Suppressor macrophage (primary cell): ENCODE data around the gene METRN.
A peak's percentile ranks its signal among the peaks of the same experiment; 100 is the strongest.
"Not testable (repeated sequence)": the region's sequence is repeated elsewhere in the genome, so short reads cannot be mapped to it uniquely, and the experiment has no call there.

Experiments
- DNase-seq, 4 experiments: peaks; one replicate each; pipeline ENCODE4 v3.0.0-alpha.2; 2020 to 2022

METRN gene

GRCh38 chr16:739560-740458 is 24.9 kb downstream of the METRN start:
- DNase-seq: no peak

GRCh38 chr16:740459-740763 is 25.5 kb downstream of the METRN start:
- DNase-seq: peak in 2 of 4 experiments; percentile 58 to 62

- peak; percentile 92 to 96 (median 95) for DNase-seq
Observed at GRCh38 chr16:740764-741505, 26.0 kb downstream of the METRN start, which contains the start of gene CIAO3. Gene CIAO3 (minus strand): TSS chr16:740997. CDS start chr16:740985, 12 bp downstream.

DNA sequence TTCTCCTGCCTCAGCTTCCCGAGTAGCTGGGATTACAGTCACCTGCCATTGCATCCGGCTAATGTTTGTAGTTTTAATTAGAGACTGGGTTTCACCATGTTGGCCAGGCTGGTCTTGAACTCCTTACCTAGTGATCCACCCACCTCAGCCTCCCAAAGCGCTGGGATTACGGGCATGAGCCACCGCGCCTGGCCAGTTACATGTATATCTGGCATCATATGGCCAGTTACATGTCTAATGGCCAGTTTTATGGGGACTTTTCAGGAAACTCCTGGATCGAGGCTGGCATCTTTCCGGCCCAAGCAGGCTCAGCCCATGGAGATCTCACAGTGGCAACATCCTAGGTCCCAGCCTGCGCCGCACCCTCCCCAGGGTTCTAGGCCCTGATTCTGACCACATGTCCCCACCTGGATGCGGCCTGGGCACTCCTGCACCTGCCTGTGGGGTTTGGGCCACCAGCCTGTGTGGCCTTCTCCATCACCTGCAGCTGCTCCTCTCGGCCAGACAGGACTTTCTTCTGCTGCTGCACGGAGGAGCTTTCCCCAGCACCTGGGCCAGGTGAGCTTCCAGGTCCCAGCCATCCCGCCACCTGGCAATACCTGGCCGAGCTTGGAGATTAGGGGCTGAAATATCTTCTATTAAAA is 27.2 kb downstream of the METRN start:
- no peak for DNase-seq

DNA sequence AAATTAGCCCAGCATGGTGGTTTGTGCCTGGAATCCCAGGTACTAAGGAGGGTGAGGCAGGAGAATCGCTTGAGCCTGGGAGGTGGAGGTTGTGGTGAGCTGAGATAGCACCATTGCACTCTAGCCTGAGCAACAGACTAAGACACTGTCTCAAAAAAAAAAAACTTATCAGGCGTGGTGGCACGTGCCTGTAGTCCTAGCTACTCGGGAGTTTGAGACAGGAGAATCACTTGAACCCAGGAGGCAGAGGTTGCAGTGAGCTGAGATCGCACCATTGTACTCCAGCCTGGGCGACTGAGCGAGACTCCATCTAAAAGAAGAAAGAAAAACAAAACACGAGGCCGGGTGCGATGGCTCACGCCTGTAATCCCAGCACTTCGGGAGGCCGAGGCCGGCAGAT is 28.0 kb downstream of the METRN start:
- DNase-seq: not testable (repeated sequence)

GRCh38 chr16:743794-744500 is 29.0 kb downstream of the METRN start:
- no peak for DNase-seq

GRCh38 chr16:745739-746138 is 30.8 kb downstream of the METRN start:
- DNase-seq: peak in 1 of 4 experiments; percentile 20

- DNase-seq: no peak
Observed at GRCh38 chr16:746637-747036, 31.7 kb downstream of the METRN start.

DNA sequence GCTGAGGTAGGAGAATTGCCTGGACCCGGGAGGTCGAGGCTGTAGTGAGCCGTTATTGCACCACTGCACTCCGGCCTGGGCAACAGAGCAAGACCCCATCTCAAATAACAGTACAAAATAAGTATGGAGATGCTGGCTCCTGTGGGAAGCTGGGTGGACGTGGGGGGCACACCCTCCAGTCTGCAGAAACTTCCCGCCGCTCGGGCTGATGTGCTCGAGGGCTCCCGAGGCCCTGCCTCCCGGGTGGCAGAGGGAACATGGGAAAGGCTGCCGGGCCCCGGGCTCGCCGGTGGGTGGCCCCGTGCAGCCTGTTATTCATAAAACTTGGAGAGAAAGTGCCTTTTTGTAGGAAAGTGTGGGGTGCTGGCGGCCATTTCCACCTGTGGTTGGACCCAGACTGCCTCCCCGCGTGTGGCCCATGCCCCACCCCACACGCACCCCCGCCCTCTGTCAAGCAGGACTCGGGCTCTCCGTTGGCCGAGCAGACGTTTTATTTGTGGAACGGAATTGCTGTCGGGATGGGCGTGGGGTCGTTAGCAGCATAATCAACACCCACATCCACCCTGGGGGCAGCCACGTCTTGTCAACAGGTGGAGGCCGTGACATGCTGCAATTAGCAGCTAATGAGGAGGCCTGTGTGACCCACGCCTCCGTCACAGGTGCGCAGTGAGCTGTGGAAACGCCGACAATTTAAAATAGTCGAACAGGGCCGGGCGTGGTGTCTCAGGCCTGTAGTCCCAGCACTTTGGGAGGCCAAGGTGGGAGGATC is 33.2 kb downstream of the METRN start:
- DNase-seq: no peak

- no peak for DNase-seq
Observed at GRCh38 chr16:749010-749409, 34.1 kb downstream of the METRN start.

GRCh38 chr16:750485-750884 is 35.6 kb downstream of the METRN start:
- DNase-seq: no peak

DNA sequence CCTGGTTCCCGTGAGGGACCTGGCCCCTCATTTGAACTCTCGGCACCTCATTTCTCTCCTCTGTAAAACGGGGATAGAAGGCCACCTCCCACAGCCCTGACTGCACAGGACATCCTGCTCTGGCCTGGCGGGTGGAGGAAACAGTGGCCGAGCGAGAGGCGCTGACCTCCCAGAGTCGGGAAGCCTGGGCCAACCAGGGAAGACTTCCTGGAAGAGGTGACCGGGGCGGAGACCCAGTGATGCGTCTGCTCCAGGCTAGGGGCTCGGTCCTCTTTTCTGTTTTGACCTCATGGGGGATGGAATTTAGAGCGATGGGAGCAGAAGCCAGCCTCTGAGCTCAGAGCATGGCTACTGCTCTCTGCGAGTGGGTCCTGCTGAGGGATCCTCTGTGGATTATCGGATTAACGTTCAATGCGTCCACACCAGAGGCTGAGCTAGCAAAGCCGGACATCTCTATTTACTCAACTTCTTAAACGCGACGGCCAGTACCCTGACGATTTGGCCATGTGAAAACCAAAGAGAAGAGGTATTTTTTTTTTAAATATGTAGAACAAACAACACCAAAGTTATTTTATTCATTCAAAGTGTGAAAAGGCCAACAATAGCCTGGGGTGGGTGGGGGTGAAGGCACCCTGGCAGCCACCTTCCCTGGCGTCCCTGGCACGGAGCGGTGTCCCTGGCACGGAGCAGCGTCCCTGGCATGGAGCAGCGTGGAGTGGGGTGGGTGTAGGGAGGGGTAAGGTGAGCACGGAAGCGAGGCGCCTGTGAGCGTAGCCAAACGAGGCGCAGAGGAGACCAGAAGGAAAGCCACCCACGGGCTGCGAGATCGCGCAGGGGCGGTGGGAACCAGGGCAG is 36.5 kb downstream of the METRN start:
- no peak for DNase-seq

- no peak for DNase-seq
Observed at GRCh38 chr16:752007-752312, 37.0 kb downstream of the METRN start.

DNA sequence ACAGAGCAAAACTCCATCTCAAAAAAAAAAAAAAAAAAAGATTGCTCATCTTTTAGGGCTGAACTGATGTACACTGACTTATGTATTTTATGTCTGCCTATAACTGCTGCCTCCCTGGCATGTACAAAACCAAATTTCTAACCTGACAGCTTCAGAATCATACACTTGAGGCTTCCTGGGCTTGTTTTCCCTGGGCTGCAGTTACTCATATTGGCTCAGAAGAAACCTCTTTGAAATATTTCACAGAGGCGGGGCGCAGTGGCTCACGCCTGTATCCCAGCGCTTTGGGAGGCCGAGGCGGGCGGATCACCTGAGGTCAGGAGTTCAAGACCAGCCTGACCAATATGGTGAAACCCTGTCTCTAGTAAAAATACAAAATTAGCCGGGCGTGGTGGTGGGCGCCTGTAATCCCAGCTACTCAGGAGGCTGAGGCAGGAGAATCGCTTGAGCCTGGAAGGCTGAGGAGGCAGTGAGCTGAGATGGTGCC is 39.2 kb downstream of the METRN start:
- DNase-seq: not testable (repeated sequence)

GRCh38 chr16:754656-755055 is 39.7 kb downstream of the METRN start:
- DNase-seq: peak; percentile 39 to 76 (median 66)

DNA sequence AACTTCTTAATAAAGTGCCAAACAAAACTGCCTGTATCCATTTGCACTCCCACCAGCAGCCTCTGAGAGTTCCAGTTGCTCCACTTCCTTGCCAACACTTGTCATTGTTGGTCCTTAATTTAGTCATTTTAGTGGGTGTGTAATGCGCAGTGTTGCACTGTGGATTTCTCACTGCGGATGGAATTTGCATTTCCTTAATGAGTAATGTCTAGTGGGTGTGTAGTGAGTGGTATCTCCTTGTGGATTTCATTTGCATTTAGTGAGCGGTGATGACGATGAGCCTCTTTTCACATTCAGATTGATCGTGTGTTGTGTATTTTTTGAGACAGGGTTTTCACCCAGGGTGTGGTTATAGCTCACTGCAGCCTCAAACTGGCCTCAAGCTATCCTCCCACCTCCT is 41.5 kb downstream of the METRN start:
- peak in 2 of 4 experiments; percentile 13 to 22 for DNase-seq

DNA sequence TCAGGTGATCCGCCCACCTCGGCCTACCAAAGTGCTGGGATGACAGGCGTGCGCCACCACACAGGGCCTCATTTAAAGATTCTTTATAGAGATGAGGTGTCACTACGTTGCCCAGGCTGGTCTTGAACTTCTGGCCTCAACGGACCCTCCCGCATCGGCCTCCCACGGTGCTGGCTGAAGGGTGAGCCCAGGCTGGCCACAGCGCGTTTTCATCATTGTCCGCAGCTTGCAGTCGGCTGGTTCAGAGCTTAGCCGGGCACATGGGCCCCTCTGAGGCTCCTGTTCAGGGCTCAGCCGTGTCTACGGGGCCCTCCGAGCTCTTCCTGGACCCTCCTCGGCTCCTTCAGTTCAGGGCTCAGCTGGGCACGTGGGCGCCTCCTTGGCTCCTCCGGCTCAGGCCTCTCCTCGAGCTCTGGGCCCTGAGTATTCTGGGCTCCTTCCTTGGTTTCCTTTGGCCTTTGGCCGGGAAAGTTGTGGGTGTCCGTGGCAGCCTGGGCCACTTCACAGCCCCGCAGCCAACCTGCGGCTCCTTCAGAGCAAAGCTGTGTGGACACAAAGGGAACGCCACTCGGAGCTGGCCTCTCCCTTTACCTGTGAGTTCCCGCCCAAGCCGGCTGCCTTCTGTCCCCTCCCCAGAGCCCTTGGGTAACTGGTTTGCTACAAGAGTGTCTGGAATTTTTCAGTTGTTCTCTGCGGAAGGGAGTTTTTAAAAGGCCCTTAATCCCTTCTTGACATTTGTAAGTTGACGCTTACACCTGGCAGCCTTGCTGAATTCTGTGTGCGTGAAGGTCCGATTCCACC is 44.4 kb downstream of the METRN start:
- DNase-seq: no peak

GRCh38 chr16:760065-760464 is 45.1 kb downstream of the METRN start:
- DNase-seq: no peak

GRCh38 chr16:760545-761343 is 45.8 kb downstream of the METRN start, which contains the start of gene MSLN:
Gene MSLN (plus strand): TSS chr16:760734. CDS start chr16:762681, 1,947 bp downstream.
- no peak for DNase-seq
